Stimulated activated CD8-positive, alpha-beta memory T cell treated with anti-CD3 and anti-CD28 coated beads, Interleukin-4, amount 100 ng/mL, for 1 hour (primary cell): ENCODE data around the gene HS6ST1.
"Not testable (repeated sequence)": the region's sequence is repeated elsewhere in the genome, so short reads cannot be mapped to it uniquely, and the experiment has no call there.

Source experiments
- DNase-seq, 2 donors: peaks; one replicate each; pipeline ENCODE4 v3.0.0-alpha.2; 2020; ENCODE audit warnings: low read depth in 2 of 2, low spot score in 1 of 2

HS6ST1 gene

DNA sequence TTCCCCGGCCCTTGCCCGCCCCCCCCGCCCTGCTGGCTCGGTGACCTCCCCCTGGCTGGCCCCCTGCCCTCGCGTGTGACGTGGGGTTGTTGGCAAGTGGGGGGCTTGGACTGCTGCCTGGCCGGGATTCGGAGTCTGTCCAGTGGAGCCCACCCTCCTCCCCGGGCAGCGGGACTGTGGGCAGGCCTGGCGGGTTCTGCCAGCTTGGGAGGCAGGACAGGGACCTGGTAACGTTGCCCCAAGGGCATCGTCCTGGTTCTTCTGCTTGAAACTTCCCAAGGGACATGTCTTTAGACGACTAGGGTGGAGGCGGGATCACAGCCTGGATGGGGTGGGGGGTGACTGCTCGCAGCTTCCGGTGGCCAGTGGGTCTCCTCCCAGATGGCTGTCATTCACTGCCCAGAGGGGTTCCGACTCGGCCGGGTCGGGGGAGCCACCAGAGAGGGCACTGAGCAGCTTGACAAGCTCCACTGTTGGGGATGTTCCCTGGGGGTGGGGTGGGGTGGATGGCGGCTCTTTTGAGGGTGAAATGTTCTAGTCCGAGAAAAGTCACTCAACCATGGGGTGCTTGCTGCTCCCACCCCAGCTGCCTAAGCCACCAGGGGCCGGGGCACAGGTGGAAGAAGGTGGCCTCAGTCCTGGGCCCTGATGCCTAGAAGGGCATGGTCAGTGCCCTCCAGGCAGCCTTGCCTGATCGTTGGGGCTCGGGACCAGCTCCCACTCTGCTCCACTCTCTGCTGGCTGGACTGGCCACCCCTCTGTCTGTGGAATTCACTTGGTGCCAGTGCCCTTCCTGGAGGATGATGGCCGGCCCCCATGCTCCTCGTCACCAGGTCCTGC, 4.3 kb upstream of the HS6ST1 start:
- no peak for DNase-seq

DNA sequence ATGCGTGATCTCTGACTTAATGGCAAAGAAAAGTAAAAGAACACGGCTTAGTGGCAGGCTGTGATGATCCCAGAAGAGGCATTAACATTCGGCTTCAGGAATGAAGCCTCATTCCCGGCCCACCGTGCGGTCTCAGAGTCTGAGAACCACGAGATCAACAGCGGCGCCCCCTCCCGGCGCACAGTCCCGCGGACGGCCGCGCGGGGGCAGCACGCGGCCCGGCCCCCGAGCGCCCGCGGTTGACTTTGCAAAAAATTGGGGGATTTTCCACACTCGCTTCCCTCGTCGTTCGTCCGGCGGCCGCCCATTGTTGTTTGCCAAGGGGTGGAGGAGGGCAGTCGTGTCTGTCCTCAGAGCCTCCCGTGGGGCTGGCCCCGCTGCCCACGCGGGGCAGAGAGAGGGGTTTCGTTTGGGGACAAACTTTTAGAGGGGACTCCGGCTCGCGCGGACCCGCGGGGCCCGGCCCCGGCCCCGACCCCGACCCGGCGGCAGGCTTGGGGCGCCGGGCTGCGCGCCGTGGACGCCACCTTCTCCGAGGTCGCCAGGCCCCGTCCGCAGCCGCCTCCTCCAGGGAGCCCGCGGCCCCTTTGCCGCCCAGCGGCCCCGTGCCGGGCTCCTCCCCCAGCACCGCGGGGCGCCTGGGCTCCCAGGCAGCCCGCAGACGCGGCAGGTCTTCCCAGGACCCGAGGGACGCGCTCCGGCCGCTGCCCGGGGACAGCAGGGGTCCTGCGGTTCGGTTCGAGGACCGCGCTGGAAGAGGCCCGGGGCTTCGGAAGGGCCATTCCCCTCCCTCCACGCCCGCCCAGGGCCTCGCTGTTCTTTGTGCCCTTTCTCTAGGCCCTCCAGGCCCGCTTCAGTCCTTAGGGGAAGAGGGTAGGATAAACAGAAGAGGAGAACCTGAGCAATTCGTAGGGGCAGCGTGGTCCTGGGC, 3.4 kb upstream of the HS6ST1 start:
- peak; percentile 57 to 66 for DNase-seq

DNA sequence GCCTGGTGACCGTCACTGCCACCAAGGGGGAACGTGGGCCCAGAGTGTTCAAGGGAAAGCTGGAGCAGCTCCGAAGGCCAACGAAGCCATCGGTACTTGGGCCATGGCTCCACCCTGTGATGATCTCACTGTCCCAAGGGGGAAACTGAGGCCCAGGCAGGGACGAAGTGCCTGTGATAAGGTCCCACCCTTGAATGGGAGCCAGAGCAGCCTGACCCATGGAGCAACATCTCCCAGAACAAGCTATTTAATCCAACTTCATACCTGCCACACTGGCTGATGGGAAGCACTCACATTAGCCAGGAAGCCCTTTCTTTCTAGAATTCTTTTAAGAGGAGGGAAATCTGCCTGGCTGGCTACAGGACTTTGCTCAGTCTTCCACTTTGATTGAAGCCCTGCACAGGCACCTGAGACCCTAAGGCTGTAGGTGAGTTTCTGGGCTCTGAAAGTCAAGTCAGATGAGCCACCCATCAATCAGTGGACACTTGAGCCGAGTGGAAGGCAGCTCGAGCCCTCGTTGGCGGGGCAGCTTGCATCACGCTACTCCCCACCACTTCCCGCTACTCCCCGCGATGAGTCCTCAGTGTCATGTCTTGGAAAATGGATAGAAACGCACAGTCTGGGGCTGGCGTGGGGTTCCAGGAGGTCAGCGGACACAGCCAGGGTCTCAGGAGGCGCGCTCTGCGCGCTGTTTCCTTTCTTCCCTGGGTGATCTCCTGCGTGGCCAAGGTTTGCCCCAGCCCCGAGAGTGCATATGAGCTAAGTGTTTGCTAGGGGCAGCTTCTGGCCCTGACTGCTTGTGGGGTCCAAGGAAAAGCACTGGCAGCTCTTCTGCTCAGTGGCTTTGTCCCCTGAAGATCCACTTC, 2.5 kb upstream of the HS6ST1 start:
- no peak for DNase-seq

DNA sequence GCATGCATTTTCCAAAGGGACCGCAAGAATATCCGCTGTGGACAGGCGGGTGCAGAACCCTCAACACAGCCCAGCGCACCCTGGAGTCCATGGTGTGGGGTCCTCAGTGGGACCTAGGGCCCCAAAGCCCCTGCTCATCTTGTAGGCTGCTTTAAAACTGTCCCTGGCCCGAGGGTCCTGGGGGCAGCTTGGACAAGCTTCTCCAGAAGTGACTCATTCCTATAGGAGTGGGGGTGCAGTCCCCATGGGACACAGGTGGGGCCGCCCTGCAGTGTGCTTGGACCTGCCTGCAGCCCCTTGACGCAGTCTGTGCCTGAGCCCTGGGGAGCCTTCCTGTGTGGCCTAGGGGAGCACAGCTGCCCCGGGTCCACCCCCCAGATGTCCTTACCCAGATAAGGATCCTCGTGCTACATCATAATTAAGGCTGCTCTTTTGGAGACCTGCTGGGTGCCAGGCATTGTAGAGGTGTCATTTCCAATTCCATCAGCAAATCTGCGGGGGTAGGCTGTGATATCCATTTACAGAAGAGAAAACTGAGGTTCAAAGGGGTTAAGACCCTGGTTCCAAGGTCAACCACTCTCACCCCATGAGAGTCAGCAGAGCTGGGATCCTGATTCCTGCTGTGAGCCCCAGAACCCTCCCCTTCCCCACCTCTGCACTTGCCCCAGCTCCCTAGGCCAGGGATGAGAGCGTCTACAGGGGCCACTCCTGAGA, 1.7 kb upstream of the HS6ST1 start:
- no peak for DNase-seq

DNA sequence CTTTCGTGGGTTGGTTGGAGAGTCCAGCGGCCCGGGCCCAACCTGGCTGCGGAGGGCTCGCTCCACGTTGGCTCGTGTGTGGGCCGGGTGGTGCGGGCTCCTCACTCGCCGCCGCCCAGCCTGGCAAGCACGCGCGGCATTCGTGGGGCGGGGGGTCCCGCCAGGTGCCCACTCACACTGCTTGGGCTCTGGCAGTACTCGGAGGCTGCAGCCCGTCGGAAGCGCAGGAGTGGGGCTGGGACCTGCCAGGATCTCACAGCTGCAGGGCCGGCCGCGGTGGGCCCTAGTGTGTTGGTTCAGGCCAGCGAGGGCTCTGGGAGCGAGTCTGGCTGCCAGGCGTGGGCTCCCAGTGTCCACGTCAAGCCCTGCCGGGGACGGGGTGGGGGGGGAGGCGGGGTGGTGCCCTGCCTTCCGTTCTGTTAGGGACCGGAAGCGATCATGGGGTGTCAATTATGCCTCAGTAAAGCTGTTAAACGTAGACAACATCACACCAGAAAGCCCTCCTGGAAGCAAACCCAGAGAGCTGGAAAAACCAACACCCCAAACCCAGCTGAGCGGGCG, 1.0 kb upstream of the HS6ST1 start:
- DNase-seq: no peak

DNA sequence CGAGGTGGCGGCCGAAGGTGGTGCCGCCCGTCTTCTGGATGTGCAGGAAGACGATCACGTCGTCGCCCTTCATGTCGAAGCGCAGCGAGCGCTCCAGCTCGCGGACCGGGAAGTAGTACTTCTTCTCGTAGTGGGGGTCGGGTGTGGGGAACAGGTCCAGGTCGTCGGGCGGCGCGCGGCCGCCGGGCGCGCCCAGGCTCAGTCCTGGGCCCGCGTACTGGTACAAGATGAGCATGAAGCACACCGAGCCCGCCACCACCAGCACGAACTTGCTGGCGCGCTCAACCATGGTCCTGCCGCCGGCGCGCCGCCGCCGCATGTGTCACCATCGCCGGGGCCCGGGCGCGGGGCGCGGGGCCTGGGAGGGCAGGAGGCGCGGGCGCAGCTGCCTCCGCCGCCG, 423 bp downstream of the HS6ST1 start:
- not testable (repeated sequence) for DNase-seq

DNA sequence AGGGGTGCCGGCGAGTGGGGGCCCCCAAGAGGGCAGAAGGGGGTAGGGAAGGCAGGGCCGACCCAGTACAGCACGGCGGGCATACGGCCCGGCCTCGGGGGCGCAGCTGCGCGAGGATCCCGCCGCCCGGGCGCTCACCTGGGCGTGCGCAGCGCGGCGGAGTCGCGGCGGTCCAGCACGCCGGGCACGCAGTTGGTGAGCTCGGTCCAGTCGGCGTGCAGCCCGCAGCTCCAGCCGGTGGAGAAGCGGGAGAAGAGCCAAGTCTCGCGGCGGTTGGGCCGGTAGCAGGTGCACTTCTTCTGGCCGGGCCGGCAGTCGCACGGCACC, 806 bp downstream of the HS6ST1 start:
- DNase-seq: not testable (repeated sequence)

DNA sequence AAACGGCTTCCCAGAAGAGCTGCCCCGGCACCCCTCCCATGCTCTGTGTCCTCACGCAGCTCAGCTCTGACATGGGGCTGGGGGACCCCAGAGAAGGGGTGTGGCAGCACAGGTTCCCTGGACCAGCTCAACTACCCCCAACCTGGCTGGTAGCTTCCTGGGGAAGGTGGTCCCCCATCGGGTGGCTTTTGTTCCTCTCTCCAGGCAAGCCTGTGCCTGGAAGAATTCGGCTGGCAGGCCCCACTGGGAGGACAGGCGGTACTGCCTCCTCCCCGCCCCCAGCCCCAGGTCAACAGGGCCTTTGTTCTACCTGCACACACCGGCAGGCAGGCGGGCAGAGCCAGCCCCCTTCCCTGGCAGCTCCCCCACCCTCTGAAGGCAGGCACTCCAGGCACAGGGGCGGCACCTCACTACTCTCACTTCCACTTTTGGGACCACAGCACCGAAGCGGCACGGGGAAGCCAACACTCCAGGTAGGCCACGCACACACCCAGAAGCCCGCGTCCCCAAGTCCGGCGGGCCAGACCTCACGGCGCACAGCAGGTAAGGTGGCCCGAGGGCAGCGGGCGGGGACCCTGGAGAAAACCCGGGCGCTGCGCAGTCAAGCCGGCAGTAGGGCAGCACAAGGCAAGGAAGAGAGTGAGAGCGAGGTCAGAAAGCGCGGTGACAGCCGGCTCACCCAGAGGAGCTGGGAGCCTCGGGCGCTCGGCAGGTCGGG, 1.3 kb downstream of the HS6ST1 start:
- no peak for DNase-seq

DNA sequence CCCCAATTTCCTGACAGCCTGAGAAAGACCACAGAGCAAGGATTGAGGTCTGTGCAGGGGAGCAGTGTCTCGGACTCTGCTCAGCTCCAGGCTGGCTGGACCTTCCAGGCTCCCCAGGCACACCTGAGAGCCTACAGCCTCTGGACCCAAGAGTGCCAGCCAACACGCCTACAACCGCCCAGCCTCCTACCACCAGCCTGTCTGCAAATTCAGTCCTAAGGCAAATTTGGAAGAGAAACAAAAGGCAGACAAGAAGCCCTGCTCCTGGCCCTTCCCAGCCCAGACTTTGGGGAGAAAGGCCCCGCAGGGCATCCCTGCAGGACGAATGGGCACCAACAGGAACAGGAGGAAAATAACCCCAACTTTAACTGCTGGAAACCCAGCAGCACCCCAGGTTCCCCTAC, 1.9 kb downstream of the HS6ST1 start:
- DNase-seq: no peak

DNA sequence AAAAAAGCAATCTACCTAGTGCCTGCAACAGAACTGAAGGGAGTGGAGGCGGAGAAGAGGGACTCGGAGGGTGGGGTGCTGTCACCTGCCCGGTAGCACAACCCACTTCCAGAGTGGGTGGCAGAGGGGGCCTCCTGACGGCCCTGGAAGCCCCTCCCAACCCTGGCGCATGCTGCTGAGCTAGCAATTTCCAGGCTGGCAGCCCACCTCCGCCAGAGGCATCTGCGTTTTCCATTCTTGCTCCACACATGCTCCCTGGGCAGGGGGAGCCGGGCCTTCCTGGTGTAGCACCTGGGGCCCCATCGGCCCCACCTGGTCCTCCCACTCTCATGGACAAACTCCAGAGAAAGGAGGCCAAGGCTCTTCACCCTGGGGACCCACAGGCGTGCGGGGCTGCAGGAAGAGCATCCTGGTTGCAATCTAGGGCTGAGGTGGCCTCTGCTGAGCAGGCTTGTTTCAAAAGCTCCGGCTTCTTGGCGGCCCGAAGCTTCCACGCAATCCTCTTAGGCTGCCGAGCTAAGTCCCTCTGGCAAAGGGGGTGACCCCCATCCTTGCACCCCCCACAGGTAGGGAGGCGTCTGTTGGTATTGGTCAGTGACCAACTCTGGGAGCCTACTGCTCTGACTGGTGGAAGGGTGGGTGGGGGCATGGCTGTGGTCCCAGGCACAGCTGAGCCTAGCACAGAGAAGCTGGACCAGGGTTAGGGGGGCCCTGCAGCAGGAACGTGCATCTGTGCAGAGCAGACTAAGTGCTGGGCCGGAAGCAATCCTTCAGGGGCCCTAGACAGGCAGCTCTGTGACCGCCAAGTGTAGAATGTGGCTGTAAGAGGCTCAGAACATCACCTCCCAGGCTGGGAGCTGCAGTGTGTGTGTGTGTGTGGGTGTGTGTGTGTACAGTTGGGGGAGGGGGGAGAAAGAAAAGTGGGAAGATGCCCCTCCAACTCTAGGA, 2.6 kb downstream of the HS6ST1 start:
- no peak for DNase-seq

DNA sequence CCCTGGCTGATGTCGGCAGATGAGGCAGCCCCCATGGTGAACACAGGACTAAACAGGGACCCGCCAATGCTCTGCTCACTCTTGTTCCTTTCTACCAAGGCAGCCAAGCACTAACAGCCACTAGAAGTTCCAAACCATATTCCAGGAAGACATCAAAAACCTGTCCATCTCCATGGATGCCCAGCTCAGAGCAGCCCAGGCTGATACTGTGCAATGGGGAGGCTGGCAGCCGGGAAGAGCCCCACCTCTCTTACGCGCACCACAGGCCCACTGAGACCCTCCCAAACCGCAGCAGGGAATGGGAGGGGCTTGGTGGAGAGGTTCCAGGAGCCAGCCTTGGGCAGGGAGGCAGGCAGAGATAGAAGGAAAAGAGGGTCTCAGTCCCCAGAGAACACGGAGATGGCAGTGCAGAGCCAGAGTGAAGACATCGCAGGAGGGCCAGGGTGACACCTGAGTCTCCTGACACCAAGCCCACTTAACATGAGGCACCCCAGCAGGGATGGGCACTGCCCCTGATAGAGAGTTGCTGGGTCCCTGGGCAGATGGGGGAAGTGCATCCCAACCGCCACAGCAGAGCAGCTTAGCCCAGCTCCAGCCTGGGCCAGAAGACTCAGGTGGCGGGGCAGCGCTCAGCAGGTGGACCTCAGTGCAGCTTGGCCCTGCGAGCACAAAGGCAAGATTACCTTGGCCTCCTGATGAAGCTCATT, 3.4 kb downstream of the HS6ST1 start:
- no peak for DNase-seq

DNA sequence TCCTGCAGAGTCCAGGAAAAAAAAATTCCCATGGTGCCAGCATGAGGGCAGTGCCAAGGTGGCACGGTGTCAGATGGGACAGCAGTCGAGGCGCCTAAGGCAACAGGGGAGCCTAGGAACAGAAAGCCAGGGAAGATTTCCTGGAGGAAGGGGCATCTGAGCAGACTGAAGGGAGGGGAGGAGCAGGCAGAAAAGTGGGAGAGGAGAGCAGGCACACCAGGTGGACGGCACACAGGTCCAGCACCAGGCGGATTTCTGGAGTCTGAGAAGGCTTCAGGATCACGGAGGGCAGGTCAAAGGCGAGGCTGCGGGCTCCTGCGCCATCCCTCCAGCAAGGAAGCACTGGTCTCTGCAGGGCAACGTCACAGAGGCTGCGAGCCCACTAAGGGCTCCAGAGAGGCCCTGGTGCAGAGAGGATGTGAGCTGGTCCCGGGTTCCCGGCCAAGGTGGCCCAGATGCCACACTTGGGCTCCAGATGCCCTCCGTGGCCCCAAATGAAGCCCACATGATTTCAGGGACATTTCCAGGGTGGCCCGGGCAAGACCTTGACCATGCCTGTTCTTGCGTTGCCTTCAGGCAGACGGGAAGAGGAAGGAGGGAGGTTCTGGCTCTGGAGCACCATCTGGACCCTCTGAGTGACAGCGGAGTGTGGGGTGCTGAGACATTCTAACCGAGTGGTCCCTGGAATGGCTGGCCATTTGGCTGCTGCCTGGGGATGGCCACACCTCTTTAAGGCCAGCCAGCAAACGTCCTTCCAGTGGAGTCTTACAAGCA, 4.1 kb downstream of the HS6ST1 start:
- no peak for DNase-seq

DNA sequence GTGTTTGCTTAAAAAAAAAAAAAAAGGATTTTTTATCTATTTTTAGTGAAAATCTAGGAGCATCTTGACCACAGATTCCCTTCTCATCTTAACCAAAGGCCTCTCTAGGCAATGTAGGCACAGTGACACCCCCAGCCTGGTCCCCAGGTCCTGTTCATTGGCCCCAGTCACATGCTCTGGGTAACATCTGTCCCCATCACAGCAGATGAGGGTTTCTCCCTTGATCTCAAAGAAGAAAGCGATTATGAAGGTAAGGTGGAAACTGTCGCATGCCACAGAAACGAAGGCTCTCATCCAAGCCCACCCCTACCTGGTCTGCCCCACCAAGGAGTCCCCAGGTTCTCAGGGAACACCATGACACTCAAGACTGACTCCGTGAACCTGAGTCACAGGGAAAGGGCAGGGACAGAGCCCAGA, 4.7 kb downstream of the HS6ST1 start:
- DNase-seq: no peak

DNA sequence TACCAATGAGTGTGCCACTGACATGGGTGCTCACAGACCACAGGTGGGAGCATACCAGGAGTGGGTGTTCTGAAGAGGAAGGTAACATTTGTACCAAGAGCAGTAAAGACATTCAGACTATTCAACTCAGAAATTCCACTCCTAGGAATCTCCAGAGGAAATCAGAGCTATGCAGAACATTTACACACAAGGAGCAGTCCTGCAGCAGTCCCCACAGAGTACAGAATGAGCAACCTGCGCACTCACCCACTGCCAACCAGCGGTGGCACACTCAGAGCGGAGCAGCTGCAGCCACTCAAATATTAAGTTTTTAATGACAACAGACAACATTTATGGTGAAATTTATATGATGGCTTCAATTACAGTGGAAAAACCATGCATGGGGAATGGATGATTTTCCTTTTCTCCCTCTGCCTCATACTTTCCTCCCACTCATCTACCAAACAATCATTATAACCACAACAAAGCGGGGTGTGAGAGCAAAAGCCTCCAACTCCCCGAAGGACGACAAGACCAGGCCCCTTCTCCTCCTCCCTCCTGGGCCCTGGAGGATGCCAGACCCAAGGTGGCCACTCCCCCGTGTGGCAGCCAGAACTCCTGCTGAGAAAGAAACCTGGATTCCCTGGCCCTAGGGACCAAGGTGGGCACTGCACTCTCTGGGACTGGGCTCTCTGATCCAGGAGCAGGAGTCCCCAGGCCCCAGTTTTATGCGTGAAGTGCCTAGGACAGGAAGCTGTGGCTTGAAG, 5.4 kb downstream of the HS6ST1 start:
- no peak for DNase-seq

DNA sequence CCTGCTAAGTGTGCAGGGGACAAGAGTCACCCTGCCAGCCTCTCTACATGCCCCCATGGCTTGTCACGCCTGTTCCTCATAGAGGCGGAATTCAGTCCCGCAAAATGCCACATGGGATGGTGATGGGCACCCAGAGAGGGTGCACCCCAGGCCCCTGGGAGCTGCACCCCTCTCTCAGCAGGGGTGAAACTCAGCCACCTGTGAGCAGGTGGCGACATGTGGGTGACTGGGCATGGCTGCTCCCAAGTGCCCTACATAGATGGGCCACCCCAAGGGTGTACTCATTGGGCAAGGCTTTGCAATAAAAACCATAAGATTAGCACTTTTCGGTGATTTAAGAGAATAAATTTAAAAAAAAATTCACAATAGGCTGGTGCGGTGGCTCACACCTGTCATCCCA, 6.3 kb downstream of the HS6ST1 start:
- DNase-seq: no peak

DNA sequence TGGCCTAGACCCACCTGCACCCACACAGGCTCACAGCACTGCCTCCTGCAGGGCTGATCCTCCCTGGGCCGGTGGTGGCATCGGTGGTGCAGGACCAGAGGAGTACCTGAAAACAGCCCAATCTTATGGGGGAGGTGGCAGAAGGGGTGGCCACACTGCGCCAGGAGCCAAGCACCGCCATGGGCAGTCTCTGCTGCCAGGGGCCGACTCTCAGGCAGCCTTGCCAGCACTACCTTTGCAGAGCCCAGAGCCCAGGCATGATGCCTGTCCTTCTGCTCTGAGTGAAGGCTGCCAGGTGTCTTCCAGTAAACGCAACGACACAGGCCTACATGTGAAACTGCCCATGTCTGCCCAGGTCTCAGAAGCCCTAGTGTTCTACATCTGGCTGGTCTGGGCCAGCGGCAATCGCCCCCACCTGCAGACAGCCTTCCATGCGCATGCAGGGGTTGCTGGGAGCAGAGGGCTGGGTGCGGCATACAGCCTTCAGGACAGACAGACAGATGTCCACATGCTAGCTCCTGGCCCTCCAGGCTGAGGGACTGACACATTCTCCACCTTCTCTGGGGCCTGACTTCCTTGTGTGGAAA, 6.8 kb downstream of the HS6ST1 start:
- no peak for DNase-seq
